Measurements from ENCODE around the gene EIF2AK3. TPM values are rescaled to one million over a fixed set of nuclear protein-coding genes. Genes with fewer than 3 reads are reported as not detected.

The EIF2AK3 gene
- total and polyA plus RNA-seq, 2 experiments from 2014 or later = 19.5 to 41.9 TPM

GRCh38 chr2:88642278-88642677, 15.0 kb upstream of the EIF2AK3 start:
- Histone ChIP-seq H3K4me2 (no peak overlapping the region), H3K9me2 (replicated peaks; ENCODE audit: insufficient read depth) (no peaks in the 10 kb centered on the region), H2AFZ (no peak overlapping the region), H3K27me3 (no peaks in the 10 kb centered on the region), H3K4me1 (ENCODE audit: insufficient read depth) (no peaks in the 10 kb centered on the region), H3K9me3 (ENCODE audit: low read depth) (no peaks in the 10 kb centered on the region), H3K27ac (no peak overlapping the region), H3K36me3 (replicated peaks; ENCODE audit: insufficient read depth, low read depth) (no peaks in the 10 kb centered on the region), H3K79me2 (no peaks in the 10 kb centered on the region), H4K20me1 (ENCODE audit: insufficient read depth, poor library complexity, severe bottlenecking) (no peaks in the 10 kb centered on the region), H3K4me3 (no peak overlapping the region)
- no peak for DNase-seq (ENCODE audit: low spot score)
- TF ChIP-seq CTCF (IDR thresholded peaks at IDR 0.05; ENCODE audit: poor library complexity) (no peak), EZH2phosphoT487 (IDR thresholded peaks at IDR 0.05; ENCODE audit: low read depth, severe bottlenecking, unreplicated experiment) (no peak), EZH2 (IDR thresholded peaks at IDR 0.05; ENCODE audit: borderline replicate concordance) (no peak)
- WGBS (ENCODE audit: low lambda C conversion rate, missing lambda C conversion rate) = 65% methylated on average over 3 of the region's 3 CpGs

GRCh38 chr2:88641330-88641729, 14.1 kb upstream of the EIF2AK3 start:
- no peaks in the 10 kb centered on the region for H4K20me1 ChIP-seq (ENCODE audit: insufficient read depth, poor library complexity, severe bottlenecking)
- no peak overlapping the region for H3K4me2 ChIP-seq
- no peaks in the 10 kb centered on the region for H3K9me3 ChIP-seq (ENCODE audit: low read depth)
- no peak overlapping the region for H2AFZ ChIP-seq
- H3K4me1 ChIP-seq (ENCODE audit: insufficient read depth) = no peaks in the 10 kb centered on the region
- no peak overlapping the region for H3K4me3 ChIP-seq
- WGBS (ENCODE audit: low lambda C conversion rate, missing lambda C conversion rate) = 96% methylated on average over 4 of the region's 7 CpGs
- DNase-seq (ENCODE audit: low spot score) = no peak
- no peaks in the 10 kb centered on the region for H3K36me3 ChIP-seq (replicated peaks; ENCODE audit: insufficient read depth, low read depth)
- no peaks in the 10 kb centered on the region for H3K27me3 ChIP-seq
- H3K9me2 ChIP-seq (replicated peaks; ENCODE audit: insufficient read depth) = no peaks in the 10 kb centered on the region
- H3K27ac ChIP-seq = no peak overlapping the region
- TF ChIP-seq EZH2phosphoT487 (IDR thresholded peaks at IDR 0.05; ENCODE audit: low read depth, severe bottlenecking, unreplicated experiment) = no peak
- TF ChIP-seq CTCF (IDR thresholded peaks at IDR 0.05; ENCODE audit: poor library complexity) = no peak
- no peak for TF ChIP-seq EZH2 (IDR thresholded peaks at IDR 0.05; ENCODE audit: borderline replicate concordance)
- H3K79me2 ChIP-seq = no peaks in the 10 kb centered on the region

GRCh38 chr2:88639865-88640264, 12.6 kb upstream of the EIF2AK3 start:
- Histone ChIP-seq H3K4me3 (no peak overlapping the region), H4K20me1 (ENCODE audit: insufficient read depth, poor library complexity, severe bottlenecking) (no peaks in the 10 kb centered on the region), H3K4me2 (no peak overlapping the region), H3K36me3 (replicated peaks; ENCODE audit: insufficient read depth, low read depth) (no peaks in the 10 kb centered on the region), H3K27me3 (no peaks in the 10 kb centered on the region), H3K9me2 (replicated peaks; ENCODE audit: insufficient read depth) (no peaks in the 10 kb centered on the region), H3K9me3 (ENCODE audit: low read depth) (no peaks in the 10 kb centered on the region), H2AFZ (no peak overlapping the region), H3K79me2 (no peaks in the 10 kb centered on the region), H3K4me1 (ENCODE audit: insufficient read depth) (no peaks in the 10 kb centered on the region), H3K27ac (no peak overlapping the region)
- WGBS (ENCODE audit: low lambda C conversion rate, missing lambda C conversion rate) = 69% methylated on average over 1 of the region's 1 CpG
- TF ChIP-seq EZH2phosphoT487 (IDR thresholded peaks at IDR 0.05; ENCODE audit: low read depth, severe bottlenecking, unreplicated experiment) (no peak), EZH2 (IDR thresholded peaks at IDR 0.05; ENCODE audit: borderline replicate concordance) (no peak), CTCF (IDR thresholded peaks at IDR 0.05; ENCODE audit: poor library complexity) (no peak)
- no peak for DNase-seq (ENCODE audit: low spot score)

GRCh38 chr2:88638743-88639142, 11.5 kb upstream of the EIF2AK3 start:
- no peak for DNase-seq (ENCODE audit: low spot score)
- Histone ChIP-seq H3K36me3 (replicated peaks; ENCODE audit: insufficient read depth, low read depth) (no peaks in the 10 kb centered on the region), H3K4me3 (no peak overlapping the region), H3K9me2 (replicated peaks; ENCODE audit: insufficient read depth) (no peaks in the 10 kb centered on the region), H3K79me2 (no peaks in the 10 kb centered on the region), H3K9me3 (ENCODE audit: low read depth) (no peaks in the 10 kb centered on the region), H3K4me2 (no peak overlapping the region), H3K4me1 (ENCODE audit: insufficient read depth) (no peaks in the 10 kb centered on the region), H3K27me3 (no peaks in the 10 kb centered on the region), H4K20me1 (ENCODE audit: insufficient read depth, poor library complexity, severe bottlenecking) (no peaks in the 10 kb centered on the region), H2AFZ (no peak overlapping the region), H3K27ac (no peak overlapping the region)
- 79% methylated on average over 3 of the region's 3 CpGs for WGBS (ENCODE audit: low lambda C conversion rate, missing lambda C conversion rate)
- TF ChIP-seq CTCF (IDR thresholded peaks at IDR 0.05; ENCODE audit: poor library complexity) (no peak), EZH2 (IDR thresholded peaks at IDR 0.05; ENCODE audit: borderline replicate concordance) (no peak), EZH2phosphoT487 (IDR thresholded peaks at IDR 0.05; ENCODE audit: low read depth, severe bottlenecking, unreplicated experiment) (no peak)
